Measurements from ENCODE around the gene PEX19.

The PEX19 gene

GRCh38 chr1:160282807-160283206, 2.1 kb downstream of the PEX19 start:
- in situ Hi-C loops (cut with MboI; ENCODE audit: low sequenced_read_pairs), result no loop called here

GRCh38 chr1:160277987-160278386, 6.9 kb downstream of the PEX19 start:
- in situ Hi-C loops (cut with MboI; ENCODE audit: low sequenced_read_pairs), result no loop called here

DNA sequence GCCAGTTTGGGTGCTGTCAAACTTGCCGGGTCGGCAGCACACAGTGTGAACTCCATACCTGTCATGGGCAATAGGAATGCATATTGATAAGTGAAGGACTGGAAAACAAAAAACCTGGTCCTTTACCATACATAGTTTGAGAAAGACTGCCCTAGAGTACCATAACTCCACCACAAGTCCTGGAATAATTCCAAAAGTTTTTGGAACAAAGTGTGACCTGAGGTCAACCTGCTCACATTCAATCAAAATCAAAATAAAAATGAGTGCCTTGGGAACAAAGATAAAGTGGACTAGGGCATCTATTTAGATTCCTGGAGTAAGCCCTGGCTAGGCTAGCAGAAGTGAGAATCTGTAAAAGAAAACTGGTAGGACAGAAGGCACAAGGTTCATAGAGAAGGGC, 7.6 kb downstream of the PEX19 start:
- in situ Hi-C loops (cut with MboI; ENCODE audit: low sequenced_read_pairs), result no loop called here

- in situ Hi-C loops (cut with MboI; ENCODE audit: low sequenced_read_pairs), result no loop called here
Measured at GRCh38 chr1:160271025-160271424, 13.9 kb downstream of the PEX19 start.

- in situ Hi-C loops (cut with MboI; ENCODE audit: low sequenced_read_pairs), result no loop called here
Measured at GRCh38 chr1:160267284-160267991, 17.5 kb downstream of the PEX19 start.

- in situ Hi-C loops (cut with MboI; ENCODE audit: low sequenced_read_pairs), result no loop called here
Measured at GRCh38 chr1:160264795-160265307, 20.1 kb downstream of the PEX19 start.

- in situ Hi-C loops (cut with MboI; ENCODE audit: low sequenced_read_pairs), result no loop called here
Measured at GRCh38 chr1:160261893-160262794, 22.8 kb downstream of the PEX19 start, which contains the start of gene DCAF8. Gene DCAF8 (minus strand): TSS chr1:160262549. CDS start chr1:160244008, 18,541 bp downstream.

- in situ Hi-C loops (cut with MboI; ENCODE audit: low sequenced_read_pairs), result no loop called here
Measured at GRCh38 chr1:160261556-160261892, 23.4 kb downstream of the PEX19 start.

DNA sequence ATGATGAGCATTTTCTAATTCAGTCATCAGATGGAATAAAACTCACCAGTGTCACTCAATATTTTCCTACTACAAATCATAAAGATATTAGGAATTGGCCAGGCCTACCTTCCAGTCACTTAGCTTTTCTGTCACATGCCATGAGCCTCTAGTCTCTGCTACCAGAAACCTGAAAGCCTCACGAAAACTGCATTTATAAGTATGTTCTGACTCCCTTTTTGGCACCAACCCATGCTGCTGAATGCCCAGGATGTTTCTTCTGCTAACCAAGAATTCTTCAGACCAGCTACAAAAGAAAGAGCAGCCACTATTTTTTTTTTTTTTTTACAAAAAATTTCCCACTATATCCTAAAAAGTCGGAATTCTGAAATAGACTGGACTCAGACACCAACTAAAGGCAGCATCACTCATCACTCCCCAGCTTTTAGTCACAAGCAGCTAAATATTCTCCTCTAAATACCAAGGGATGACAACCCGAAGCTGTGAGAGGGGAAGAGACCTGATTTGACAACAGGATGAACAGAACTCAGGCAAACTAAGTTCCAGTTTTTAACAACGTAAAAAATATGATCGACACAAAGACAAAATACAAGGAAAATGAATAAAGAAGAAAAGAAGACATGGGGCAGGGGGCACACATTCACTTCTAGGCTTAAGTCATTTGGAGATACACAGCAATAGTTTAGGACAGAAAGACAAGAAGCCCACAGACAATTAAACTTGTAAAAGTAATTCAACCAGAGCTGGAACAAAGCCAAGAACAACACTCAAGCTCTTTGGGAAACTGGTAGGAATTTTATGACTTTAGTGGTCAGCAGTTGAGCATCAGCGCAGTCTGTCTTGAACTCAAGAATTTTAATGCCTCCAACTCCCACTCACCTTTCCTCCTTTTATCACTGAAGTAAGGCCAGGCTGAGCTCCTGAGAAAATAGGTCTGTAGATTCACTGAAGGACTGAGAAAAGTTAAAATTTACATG, 24.2 kb downstream of the PEX19 start:
- in situ Hi-C loops (cut with MboI; ENCODE audit: low sequenced_read_pairs), result no loop called here

DNA sequence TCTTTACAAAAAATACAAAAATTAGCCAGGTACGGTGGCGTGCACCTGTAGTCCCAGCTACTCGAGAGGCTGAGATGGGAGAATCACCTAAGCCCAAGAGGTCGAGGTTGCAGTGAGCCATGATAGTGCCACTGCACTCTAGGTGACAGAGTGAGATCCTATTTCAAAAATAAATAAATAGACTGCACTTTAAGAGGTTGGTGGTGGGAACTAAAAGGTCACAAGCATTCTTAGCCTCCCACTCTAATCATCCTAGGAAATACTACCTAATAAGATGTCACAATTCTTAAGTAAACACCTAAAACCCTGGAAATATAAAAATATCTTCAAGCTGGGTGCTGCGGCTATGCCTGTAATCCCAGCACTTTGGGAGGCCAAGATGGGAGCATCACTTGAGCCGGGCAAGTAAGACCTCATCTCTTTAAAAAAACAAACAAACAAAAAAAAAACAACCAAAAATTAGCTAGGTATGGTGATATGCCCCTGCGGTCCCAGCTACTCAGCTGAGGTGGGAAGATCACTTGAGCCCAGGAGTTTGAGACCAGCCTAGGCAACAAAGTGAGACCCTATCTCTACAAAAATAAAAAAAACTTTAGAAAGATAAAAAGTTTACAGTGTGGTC, 26.6 kb downstream of the PEX19 start:
- in situ Hi-C loops (cut with MboI; ENCODE audit: low sequenced_read_pairs), result no loop called here

GRCh38 chr1:160257411-160258015, 27.4 kb downstream of the PEX19 start:
- in situ Hi-C loops (cut with MboI; ENCODE audit: low sequenced_read_pairs), result no loop called here

DNA sequence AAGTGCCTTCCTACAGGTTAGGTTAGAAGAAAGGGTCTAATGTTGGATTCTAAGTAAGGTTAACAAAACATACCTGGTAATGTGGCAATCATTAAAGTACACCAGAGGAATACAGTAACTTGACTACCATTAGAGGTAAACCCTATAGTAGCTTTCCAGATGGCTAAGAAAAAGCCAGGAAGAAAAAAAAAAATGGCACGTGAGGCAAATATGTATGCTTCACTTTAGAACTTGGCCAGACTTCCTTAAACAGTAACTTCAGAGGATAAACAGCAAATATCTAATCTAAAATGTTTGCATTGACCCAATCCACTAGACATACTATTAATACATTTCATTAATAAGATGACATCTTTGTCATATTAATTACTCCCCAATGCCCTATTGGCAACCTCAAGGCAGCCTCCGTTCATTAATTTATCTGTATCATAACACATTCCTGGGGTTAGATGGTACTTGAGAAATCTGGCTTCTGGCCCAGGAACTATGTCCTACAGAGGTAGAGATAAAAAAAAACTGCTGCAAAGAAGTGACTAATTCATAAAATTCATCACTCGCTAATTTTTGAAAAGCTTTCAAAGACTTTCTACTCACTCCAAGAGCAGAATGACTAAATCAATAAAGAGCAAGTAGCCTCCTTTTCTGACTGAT, 28.4 kb downstream of the PEX19 start:
- in situ Hi-C loops (cut with MboI; ENCODE audit: low sequenced_read_pairs), result no loop called here

- in situ Hi-C loops (cut with MboI; ENCODE audit: low sequenced_read_pairs), result no loop called here
Measured at GRCh38 chr1:160255781-160256300, 29.1 kb downstream of the PEX19 start.

DNA sequence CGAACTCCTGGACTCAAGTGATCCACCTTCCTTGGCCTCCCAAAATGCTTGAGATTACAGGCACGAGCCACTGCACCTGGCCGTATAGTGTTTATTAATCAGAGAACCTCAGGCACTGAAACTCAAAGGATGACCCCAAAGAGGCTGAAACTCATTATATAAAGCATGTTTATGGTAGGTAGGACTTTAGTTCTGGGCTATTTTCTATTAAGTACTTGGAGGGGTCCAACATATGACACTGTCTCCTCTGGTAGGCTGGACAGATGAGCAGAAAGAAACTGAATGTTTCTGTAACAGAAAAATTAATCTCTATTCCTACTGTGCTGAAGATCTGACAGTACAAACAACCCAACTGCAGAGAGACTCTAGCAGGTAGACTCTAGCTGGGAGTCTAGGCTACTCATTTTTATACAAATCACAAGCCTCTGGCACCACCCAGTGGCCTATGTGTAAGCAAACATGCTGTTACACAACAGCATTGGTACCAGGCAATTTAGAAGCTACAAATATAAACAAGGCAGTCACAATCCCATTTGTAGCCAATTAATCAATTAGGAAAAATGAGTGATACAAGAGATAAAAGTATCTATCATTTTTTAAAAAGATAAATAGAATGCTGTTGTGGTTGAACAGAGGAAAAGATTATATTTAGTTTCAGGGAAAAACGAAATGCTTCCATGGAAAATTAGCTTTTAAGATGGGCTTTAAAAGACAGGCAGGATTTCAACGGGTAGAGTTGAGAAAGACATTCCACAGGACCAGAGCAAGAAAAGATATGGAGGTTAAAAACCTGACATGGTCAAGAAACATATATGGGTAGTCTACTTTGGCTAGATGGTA, 33.0 kb downstream of the PEX19 start:
- in situ Hi-C loops (cut with MboI; ENCODE audit: low sequenced_read_pairs), result no loop called here

DNA sequence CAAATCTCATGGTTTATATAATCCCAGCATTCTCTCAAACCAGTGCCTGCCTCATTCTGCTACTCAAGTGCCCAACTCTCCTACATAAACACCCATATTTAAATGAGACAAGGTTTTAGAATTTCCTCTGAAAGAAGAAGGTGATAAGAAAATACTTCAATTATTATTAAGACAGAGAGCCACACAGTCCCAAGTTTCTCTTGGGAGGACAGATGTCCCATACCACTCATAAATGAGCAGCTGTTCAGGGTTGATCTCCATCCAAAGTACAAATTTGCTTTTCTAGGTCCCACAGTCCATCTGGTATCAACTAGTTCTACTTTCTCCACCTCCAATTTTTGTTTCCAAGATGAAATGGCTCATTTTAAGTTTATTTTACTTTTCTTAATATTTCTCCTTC, 33.9 kb downstream of the PEX19 start:
- in situ Hi-C loops (cut with MboI; ENCODE audit: low sequenced_read_pairs), result no loop called here

GRCh38 chr1:160247053-160247452, 37.9 kb downstream of the PEX19 start:
- in situ Hi-C loops (cut with MboI; ENCODE audit: low sequenced_read_pairs), result no loop called here

DNA sequence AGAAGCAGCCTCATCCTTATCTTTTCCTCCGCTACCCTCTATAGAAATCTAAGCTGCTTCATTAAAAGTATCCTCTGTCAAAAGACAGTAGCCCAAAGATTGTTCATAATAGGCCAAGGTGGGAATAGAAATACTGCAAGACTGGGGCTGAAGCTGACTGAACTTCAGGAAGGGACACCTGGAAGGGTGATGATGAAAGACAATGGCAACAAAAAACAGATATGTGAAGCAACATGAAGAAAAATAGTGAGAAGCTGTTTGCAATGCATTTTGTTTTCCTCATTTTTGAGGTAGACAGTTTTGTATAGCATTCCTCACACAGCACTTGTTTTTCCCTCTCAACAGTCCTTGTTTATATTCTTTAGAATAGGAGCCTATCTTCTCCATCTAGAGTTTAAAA, 39.5 kb downstream of the PEX19 start:
- in situ Hi-C loops (cut with MboI; ENCODE audit: low sequenced_read_pairs), result no loop called here

DNA sequence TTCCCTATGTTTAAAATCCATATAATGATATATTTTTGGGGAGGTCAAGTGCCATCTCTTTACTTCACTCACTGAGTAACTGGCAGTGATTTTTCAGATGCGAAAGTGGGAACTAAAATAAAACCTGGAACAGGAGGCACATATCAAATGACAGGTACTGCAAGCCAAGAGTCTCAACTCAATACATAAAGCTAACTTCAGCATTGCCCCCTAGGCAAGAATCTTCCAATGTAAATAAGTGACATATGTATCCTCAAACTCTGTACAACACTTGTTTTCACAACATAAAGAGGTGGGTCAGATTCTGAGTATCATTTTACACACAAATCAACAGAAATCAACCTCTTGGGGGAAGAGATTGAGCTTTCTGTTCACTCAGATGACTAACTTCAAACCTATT, 40.7 kb downstream of the PEX19 start:
- in situ Hi-C loops (cut with MboI; ENCODE audit: low sequenced_read_pairs), result no loop called here
